Measurements from ENCODE around the gene SERPINI1.

DNA sequence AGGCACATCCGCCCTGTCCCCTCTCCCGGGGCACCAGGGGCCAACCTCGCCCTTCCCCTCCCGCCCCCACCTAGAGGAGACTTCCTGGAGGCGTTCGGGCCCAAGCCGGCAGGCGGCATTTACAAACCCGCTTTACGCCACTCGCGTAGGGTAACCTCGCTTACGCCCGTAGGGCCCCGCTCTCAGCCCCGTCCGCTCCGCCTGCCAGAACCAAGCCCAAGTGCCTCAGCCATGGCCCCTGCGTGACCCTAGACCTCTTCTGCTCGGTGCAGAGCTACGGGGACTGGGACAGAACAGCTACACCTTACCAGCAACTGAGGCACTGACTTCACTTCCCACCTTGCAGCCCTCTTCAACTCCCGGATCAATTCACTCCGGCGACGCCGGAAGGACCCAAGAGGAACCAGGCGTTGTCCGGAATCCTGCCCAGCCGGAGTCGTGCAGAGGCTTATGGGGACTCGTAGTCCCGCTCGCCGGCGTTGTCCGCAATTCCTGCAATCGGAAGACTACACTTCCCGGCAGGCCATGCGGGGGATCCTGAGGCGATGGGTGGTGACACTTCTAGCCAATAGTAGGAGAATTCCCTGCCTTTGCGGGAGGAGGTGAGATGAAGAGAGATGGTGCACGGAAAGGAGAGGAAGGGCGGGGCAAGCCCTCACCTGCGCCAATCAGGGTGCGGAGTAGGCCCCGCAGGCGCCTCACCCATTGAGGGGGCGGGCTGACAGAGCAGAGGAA, 856 bp upstream of the SERPINI1 start, which contains the start of gene PDCD10:
- peak; percentile 75 for TF ChIP-seq POLR2A (IDR thresholded peaks at IDR 0.05)
- TF ChIP-seq CTCF (IDR thresholded peaks at IDR 0.05), result no peak
